Fibroblast of villous mesenchyme (primary cell): ENCODE measurements around the gene FBXO11. TPM values are rescaled to one million over a fixed set of nuclear protein-coding genes. Genes with fewer than 3 reads are reported as not detected.
A peak's percentile ranks its signal among the peaks of the same experiment; 100 is the strongest.

Source experiments
- DNase-seq: peaks from one replicate; pipeline ENCODE4 v3.0.0-alpha.2; 2010; ENCODE audit warnings: low read depth
- H3K4me3 ChIP-seq: 2 replicates; pipeline ENCODE4 v1.5.1; 2011; ENCODE audit warnings: low read depth, mild to moderate bottlenecking, low read length
- CTCF ChIP-seq: IDR thresholded peaks from 2 replicates; pipeline ENCODE4 v1.5.1; 2012; ENCODE audit warnings: low read depth, mild to moderate bottlenecking, low read length; ENCODE audit not compliant: insufficient read depth
- total RNA-seq: library from RNA; depleted of rRNA; stranded (reverse); fragments of >200 nt; gene quantifications from 2 replicates; pipeline ENCODE4 v1.2.3, GENCODE V29; 2012

Gene FBXO11
- total RNA-seq, 1 donor = 48.8 TPM

DNA sequence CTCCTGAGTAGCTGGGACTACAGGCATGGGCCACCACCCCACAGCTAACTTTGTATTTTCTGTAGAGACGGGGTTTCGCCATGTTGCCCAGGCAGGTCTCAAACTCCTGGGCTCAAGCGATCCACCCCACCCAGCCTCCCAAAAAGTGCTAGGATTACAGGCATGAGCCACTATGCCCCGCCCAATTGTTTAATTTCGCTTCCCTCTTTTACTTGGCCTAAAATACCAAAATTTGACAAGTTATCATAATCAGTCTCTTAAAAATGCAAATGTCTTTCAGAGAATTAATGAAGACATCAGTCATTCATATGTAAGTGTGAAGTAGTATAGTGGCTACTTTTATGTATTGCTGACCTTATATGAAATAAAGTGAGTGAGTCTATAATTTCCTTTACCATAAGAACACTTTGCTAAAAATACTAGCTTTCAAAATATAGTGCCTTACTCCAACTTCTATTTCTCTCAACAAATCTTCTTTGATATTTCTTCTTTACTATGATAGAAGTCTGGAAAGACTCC is 9.8 kb downstream of the FBXO11 start:
- no peak for TF ChIP-seq CTCF
- H3K4me3 ChIP-seq = no peak overlapping the region
- no peak for DNase-seq

DNA sequence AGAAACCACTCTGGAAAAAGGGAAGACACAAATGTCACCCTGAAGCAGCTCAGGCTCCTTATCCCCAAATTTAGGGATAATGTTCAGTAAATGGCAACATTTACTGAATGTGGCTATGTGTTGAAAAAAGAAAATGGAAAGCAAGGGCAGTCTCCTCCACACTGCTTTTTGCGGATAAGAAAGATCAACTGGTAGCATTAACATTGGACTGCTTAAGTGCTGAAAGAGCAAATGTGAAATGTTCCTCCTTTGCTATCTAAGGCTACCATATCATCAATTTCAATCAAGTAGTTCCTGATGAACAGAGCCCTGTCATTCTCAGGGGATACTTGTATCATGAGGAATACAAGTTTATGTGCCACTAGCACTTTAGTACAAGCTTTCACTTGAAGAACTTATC is 12.5 kb downstream of the FBXO11 start:
- no peak for DNase-seq
- no peak for TF ChIP-seq CTCF
- H3K4me3 ChIP-seq = no peak overlapping the region

DNA sequence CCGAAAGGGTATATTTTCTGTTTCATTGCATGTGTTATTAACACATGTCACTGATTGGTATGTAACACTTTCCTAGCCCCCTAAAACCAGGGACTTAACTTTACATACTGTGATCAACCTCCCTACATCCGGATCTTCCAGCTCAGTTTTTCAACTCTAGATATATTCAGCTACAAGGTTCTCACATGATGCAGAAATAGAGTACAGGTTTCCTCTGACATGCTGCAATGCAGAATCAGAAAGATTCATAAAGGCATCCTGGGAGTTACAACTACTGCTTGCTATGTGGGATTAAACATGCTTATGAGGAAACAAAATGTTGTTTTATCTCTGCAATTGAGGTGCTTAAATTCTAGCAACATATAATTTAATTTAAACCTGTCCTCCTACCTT is 14.0 kb downstream of the FBXO11 start:
- H3K4me3 ChIP-seq = no peak overlapping the region
- no peak for DNase-seq
- TF ChIP-seq CTCF = no peak

DNA sequence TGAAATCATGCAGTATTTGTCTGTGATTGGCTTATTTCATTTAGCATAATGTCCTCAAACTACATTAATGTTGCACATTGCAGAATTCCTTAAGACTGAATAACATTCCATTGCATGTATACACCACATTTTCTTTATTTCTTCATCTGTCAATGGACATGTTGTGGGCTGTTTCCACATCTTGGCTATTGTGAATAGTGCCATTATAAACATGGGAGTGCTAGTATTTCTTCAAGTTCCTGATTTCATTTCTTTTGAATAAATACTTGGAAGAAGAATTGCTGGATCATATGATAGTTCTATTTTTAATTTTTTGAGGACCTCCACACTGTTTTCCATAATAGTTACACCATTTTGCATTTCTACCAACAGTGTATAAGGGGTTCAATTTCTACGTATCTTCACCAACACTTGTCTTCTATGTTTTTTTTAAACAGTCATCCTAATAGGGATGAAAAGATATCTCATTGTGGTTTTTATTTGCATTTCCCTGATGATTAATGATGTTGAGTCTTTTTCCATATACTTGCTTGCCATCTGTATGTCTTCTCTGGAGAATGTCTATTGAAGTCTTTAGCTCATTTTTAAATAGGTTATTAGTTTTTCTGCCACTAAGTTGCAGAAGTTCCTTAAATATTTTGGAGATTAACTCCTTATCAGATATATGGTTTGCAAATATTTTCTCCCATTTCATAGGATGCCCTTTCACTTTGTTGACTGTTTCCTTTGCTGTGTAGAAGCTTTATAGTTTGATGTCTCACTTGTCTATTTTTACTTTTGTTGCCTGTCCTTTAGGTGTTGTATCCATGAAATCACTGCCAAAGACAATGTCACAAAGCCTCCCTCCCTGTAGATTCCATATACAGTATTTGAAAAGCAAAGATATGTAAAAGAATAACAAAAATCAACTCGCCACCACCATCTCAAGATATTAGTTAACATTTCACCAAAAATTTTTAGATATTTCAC is 14.6 kb downstream of the FBXO11 start:
- no peak overlapping the region for H3K4me3 ChIP-seq
- peak; percentile 56 for DNase-seq
- TF ChIP-seq CTCF = no peak

- DNase-seq = peak; percentile 63
- no peak for TF ChIP-seq CTCF
- H3K4me3 ChIP-seq = no peak overlapping the region
Measured at GRCh38 chr2:47890711-47891368, 15.5 kb downstream of the FBXO11 start.

DNA sequence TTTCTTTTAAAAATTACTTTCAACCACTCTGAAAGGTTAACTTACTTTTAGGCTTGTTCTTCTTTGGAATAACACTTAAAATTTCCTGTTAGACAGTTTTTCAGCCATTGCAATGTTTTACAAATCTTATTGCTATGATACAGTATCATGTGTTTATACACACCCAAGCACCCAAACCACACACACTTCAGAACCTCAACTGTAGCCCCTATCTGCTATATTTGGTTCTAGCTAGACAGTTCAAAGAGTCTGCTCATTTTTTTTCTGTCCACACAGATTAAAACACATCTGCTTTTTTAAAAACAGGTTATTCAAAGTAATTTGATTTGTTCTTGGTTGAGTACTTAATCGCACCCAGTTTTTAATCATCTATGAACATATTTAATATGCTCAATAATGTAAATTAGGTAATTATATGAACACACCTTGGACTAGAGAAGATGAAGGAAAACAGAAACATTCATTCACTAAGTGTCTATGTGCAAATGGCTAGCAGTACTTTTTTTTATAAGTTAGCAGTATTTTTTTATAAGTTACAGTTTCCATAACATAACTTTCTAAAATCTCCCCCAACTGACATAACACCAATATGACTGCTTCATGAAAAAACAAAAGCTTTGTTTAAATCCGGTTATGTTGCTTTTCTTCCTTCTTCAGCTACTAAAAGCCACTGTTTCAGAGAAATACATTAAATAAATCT is 17.6 kb downstream of the FBXO11 start:
- DNase-seq = peak; percentile 67
- H3K4me3 ChIP-seq = no peak overlapping the region
- no peak for TF ChIP-seq CTCF
